ENCODE results near the gene REEP5. TPM values are rescaled to one million over a fixed set of nuclear protein-coding genes. Genes with fewer than 3 reads are reported as not detected.

REEP5 gene
- total and polyA plus RNA-seq, 9 of the 15 experiments (the other 6 are each of a cell fraction or from before 2014, with no cell fraction given) = 14.7 to 102 (median 36.0) TPM

GRCh38 chr5:112921026-112921832 lies 798 bp downstream of the REEP5 start (continued):
- no peak for TF ChIP-seq ID3 (CRISPR knock-in tag; IDR thresholded peaks at IDR 0.05)
- TF ChIP-seq ID3 (tag; IDR thresholded peaks at IDR 0.05) = no peak
- TF ChIP-seq SMC3 (conservative IDR thresholded peaks at IDR 0.05; ENCODE audit: insufficient read depth, low read depth, low read length) = no peak
- TF ChIP-seq RBM22 (IDR thresholded peaks at IDR 0.05; ENCODE audit: low read depth, low read length, poor library complexity, severe bottlenecking) = peak; percentile 25
- TF ChIP-seq SIN3A (IDR thresholded peaks at IDR 0.05; ENCODE audit: borderline replicate concordance in 2 of 2, control insufficient read depth in 1 of 2, low read depth in 2 of 2, low read length in 2 of 2) = peak in 1 of 2 experiments; percentile 65; a peak in 2 of 4 replicates
- no peak for TF ChIP-seq CBX5 (IDR thresholded peaks at IDR 0.05; ENCODE audit: borderline replicate concordance, low read depth)
- no peak for TF ChIP-seq CHAMP1 (IDR thresholded peaks at IDR 0.05)
- peak; percentile 45 for TF ChIP-seq NFIC (IDR thresholded peaks at IDR 0.05)
- TF ChIP-seq ZNF347 (CRISPR knock-in tag; IDR thresholded peaks at IDR 0.05; ENCODE audit: low read depth) = no peak
- TF ChIP-seq NONO (IDR thresholded peaks at IDR 0.05; ENCODE audit: low read depth in 2 of 2, low read length in 1 of 2) = 0 out of 4 replicates have a peak, but pooled peaks of 1 of the 2 experiments have one; percentile 27
- TF ChIP-seq RBM15 (IDR thresholded peaks at IDR 0.05; ENCODE audit: insufficient read depth, low read length) = no peak
- TF ChIP-seq ARHGAP35 (IDR thresholded peaks at IDR 0.05; ENCODE audit: partially characterized antibody) = no peak
- no peak for TF ChIP-seq BRF1 (IDR thresholded peaks at IDR 0.05; ENCODE audit: borderline replicate concordance, extremely low read depth, insufficient read length)
- TF ChIP-seq NRF1 (conservative IDR thresholded peaks at IDR 0.05 in 1 of 2, IDR thresholded peaks at IDR 0.05 in 1 of 2) = peak; percentile 60 to 71; a peak in 3 of 4 replicates
- TF ChIP-seq TAF9B (IDR thresholded peaks at IDR 0.05; ENCODE audit: partially characterized antibody) = no peak
- no peak for TF ChIP-seq ZNF77 (CRISPR knock-in tag; IDR thresholded peaks at IDR 0.05)
- TF ChIP-seq ESRRB (CRISPR knock-in tag; IDR thresholded peaks at IDR 0.05; ENCODE audit: borderline replicate concordance) = no peak
- peak; percentile 27; the same call in 1 of the 2 replicates for TF ChIP-seq ARID4B (CRISPR knock-in tag; IDR thresholded peaks at IDR 0.05)
- no peak for TF ChIP-seq MTA1 (IDR thresholded peaks at IDR 0.05; ENCODE audit: borderline replicate concordance)
- TF ChIP-seq CEBPB (tag; IDR thresholded peaks at IDR 0.05) = no peak
- no peak for TF ChIP-seq MTA3 (IDR thresholded peaks at IDR 0.05; ENCODE audit: borderline replicate concordance)
